GM21360 (cell line): ENCODE measurements around the gene C7orf25.

Experiments used
- ATAC-seq: cut with Tn5 transposase; IDR thresholded peaks from one replicate; pipeline ENCODE4 v1.9.1; 2021; ENCODE audit warnings: mild to moderate bottlenecking, moderate library complexity; ENCODE audit not compliant: unreplicated experiment

Gene C7orf25

DNA sequence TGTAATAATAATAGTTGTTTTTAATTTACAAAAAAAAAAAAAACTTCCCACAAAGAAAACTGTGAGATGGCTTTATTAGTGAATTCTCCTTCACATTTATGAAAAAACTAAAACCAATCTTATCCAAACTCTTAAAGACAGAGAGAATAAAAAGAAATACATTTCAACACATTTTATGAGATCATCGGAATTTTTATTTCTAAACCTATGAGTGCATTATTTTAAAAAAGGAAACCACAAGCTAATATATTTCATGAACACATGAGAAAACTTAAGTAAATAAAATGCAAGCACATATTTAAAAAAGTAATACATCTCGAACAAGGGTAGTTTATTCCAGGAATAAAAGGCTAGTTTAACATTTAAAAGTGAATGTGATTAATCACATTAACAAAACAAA, 31.5 kb downstream of the C7orf25 start:
- ATAC-seq = no peak

- ATAC-seq = no peak
Measured at GRCh38 chr7:42878303-42878702, 33.6 kb downstream of the C7orf25 start.

DNA sequence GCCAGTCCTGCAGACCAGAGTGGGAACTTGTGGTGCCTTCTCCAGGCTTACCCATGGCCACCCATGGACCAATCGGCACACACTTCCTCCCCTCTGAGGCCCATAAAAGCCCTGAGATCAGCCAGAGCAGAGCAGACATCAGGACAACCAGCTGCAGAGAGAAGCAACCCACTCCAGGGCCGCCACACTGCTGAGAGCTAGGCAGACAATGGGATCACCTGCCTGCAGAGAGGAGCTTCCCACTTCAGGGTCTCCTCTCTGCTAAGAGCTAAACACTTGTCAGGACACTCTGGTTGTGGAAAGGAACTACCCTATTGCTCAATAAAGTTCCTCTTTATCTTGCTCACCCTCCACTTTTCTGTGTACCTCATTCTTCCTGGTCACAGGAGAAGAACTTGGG, 34.0 kb downstream of the C7orf25 start:
- no peak for ATAC-seq

DNA sequence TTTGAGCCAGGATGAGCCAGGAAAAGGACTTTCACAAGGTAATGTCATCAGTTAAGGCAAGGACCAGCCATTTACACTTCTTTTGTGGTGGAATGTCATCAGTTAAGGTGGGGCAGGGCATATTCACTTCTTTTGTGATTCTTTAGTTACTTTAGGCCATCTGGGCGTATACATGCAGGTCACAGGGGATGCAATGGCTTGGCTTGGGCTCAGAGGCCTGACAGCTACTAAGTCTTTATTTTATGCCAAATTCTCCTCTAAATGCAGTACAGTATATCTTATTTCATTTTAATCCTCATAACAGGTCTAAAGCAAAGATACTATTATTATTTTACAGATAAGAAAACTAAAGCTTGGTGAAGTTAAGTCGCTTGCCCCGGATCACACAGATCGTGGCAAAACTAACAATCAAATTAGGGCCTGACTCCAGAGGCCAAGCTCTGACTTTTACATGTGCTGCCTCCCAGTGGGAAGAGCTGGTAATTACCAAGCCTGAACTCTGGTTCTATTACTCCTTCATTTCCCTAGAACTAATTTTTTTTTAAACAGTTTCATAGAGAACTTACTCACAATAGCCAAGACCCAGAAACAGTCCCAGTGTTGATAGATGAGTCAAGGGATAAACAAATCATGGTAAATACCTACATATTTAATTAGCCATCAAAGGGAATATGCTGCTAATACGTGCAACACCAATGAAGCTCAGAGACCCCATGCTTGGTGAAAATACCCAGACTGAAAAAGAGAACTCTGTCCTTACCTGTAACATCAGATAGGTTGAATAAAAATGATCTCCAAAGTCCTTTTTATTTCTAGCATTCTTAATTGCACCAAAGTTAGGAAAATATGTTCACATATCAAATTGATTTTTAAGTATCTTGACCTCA, 35.4 kb downstream of the C7orf25 start:
- ATAC-seq = peak; percentile 88

- peak; percentile 91 for ATAC-seq
Measured at GRCh38 chr7:42869131-42870020, 42.5 kb downstream of the C7orf25 start.

- ATAC-seq = no peak
Measured at GRCh38 chr7:42868480-42868879, 43.4 kb downstream of the C7orf25 start.
